ENCODE measurements around the gene CCDC167.

CCDC167 gene

DNA sequence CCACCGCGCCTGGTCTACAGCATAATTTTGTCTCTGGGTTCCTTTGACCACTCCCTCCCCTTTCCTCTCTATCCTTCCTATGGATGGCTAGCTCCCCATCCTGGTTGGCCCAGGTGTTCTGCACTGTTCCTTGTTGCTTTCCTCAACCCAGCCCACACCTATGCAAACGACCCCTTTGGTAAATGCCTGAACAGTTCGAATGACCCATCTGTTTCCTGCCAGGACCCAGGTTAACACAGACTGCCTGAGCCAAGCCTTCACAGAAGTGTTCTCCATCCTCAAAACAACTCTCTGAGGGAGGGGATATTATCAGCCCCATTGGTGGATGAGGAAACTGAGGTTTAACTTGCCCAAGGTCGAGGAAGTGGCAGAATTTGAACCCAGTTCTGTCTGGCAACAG is 44.8 kb upstream of the CCDC167 start:
- H3K4me1 Mint-ChIP-seq = peaks cover 14% of the 10 kb centered on the region
- TF ChIP-seq, protein P1, sequence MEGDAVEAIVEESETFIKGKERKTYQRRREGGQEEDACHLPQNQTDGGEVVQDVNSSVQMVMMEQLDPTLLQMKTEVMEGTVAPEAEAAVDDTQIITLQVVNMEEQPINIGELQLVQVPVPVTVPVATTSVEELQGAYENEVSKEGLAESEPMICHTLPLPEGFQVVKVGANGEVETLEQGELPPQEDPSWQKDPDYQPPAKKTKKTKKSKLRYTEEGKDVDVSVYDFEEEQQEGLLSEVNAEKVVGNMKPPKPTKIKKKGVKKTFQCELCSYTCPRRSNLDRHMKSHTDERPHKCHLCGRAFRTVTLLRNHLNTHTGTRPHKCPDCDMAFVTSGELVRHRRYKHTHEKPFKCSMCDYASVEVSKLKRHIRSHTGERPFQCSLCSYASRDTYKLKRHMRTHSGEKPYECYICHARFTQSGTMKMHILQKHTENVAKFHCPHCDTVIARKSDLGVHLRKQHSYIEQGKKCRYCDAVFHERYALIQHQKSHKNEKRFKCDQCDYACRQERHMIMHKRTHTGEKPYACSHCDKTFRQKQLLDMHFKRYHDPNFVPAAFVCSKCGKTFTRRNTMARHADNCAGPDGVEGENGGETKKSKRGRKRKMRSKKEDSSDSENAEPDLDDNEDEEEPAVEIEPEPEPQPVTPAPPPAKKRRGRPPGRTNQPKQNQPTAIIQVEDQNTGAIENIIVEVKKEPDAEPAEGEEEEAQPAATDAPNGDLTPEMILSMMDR (IDR thresholded peaks at IDR 0.05; ENCODE audit: unreplicated experiment in 3 of 3) = no peak
- peaks cover 47% of the 10 kb centered on the region for H3K27me3 Mint-ChIP-seq (ENCODE audit: low read depth)
- no peaks in the 10 kb centered on the region for H3K36me3 Mint-ChIP-seq (ENCODE audit: low read depth)
- H3K27ac Mint-ChIP-seq = no peak overlapping the region
- H3K4me3 Mint-ChIP-seq = no peak overlapping the region
- no peaks in the 10 kb centered on the region for H3K9me3 Mint-ChIP-seq

DNA sequence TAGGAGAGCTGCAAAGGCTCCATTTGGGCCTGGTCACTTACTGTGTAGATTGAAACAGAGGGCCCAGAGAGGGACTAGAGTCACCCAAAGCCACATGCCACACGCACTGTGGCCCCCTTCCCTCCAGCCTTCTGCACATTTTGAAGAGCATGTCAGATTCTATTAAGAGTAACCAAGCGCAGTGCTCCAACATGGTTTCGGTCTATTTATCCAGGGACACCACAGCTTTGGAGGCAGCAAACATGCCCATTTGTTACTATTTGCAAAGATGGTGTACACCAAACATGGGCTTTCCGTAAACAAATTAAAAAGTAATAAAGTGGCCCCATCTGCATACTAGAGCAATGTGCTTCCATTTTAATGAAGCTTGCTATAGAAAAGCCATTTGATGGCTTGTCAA is 43.7 kb upstream of the CCDC167 start:
- H3K9me3 Mint-ChIP-seq = no peaks in the 10 kb centered on the region
- no peak overlapping the region for H3K27ac Mint-ChIP-seq
- H3K4me3 Mint-ChIP-seq = no peak overlapping the region
- TF ChIP-seq, protein P1 (IDR thresholded peaks at IDR 0.05; ENCODE audit: unreplicated experiment in 3 of 3) = no peak
- peaks cover 55% of the 10 kb centered on the region for H3K27me3 Mint-ChIP-seq (ENCODE audit: low read depth)
- H3K4me1 Mint-ChIP-seq = peaks cover 24% of the 10 kb centered on the region
- H3K36me3 Mint-ChIP-seq (ENCODE audit: low read depth) = no peaks in the 10 kb centered on the region

DNA sequence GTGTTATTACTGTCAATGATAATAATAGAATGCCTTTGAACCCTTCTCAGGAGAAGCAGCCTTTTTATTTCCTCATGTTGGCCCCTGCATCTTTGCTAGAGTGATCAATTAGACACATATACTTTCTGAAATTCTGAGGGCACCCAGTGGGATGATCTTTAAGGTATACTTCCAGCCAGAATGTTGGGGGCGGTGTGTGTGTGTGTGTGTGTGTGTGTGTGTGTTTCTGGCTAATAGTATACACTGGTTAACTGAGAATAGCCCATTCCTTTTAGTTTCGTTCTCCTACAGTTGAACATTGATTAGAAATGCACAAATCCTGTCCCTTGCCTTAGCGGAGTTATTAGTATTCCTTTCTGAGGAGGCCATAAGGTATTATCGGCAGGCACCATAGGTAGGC is 41.7 kb upstream of the CCDC167 start:
- TF ChIP-seq, protein P1 (IDR thresholded peaks at IDR 0.05; ENCODE audit: unreplicated experiment in 3 of 3) = no peak
- H3K27me3 Mint-ChIP-seq (ENCODE audit: low read depth) = peaks cover 68% of the 10 kb centered on the region
- no peak overlapping the region for H3K27ac Mint-ChIP-seq

DNA sequence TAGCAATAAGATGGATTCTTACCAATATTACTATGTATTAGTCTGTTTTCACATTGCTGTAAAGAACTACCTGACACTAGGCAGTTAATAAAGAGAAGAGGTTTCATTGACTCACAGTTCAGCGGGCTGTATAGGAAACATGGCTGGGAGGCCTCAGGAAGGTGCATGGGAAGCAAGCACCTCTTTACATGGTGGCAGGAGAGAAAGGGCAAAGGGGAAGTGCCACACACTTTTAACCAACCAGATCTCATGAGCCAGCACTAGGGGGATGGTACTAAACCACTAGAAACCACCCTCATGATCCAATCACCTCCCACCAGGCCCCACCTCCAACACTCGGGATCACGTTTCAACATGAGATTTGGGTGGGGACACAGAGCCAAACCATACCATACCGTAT is 40.7 kb upstream of the CCDC167 start:
- peaks cover 73% of the 10 kb centered on the region for H3K27me3 Mint-ChIP-seq (ENCODE audit: low read depth)
- no peaks in the 10 kb centered on the region for H3K36me3 Mint-ChIP-seq (ENCODE audit: low read depth)
- H3K4me3 Mint-ChIP-seq = no peak overlapping the region
- TF ChIP-seq, protein P1 (IDR thresholded peaks at IDR 0.05; ENCODE audit: unreplicated experiment in 3 of 3) = no peak
- no peaks in the 10 kb centered on the region for H3K9me3 Mint-ChIP-seq
- no peak overlapping the region for H3K27ac Mint-ChIP-seq
- H3K4me1 Mint-ChIP-seq = peaks cover 38% of the 10 kb centered on the region

More for the DNA sequence above, 41.7 kb upstream of the CCDC167 start:
- Mint-ChIP-seq H3K9me3 (no peaks in the 10 kb centered on the region), H3K4me3 (no peak overlapping the region), H3K36me3 (ENCODE audit: low read depth) (no peaks in the 10 kb centered on the region), H3K4me1 (peaks cover 32% of the 10 kb centered on the region)

DNA sequence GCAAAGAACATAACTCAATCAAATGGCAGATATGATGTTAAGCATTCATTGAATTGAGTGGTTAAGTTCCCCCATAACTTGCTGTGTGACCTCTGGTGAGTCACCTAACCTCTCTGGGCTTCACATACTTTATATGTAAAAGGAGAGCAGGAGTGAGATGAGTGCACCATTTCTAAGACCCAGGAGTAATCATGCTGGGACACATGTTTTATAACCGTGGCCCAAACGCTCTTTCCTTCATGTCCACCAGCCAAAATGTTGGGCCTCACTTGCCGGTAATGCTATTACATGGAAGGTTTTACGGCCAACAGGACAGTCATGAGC is 40.3 kb upstream of the CCDC167 start:
- Mint-ChIP-seq H3K36me3 (ENCODE audit: low read depth) (no peaks in the 10 kb centered on the region), H3K27ac (no peak overlapping the region), H3K27me3 (ENCODE audit: low read depth) (peaks cover 73% of the 10 kb centered on the region), H3K4me3 (no peak overlapping the region), H3K4me1 (peaks cover 42% of the 10 kb centered on the region), H3K9me3 (no peaks in the 10 kb centered on the region)
- TF ChIP-seq, protein P1 (IDR thresholded peaks at IDR 0.05; ENCODE audit: unreplicated experiment in 3 of 3) = no peak

DNA sequence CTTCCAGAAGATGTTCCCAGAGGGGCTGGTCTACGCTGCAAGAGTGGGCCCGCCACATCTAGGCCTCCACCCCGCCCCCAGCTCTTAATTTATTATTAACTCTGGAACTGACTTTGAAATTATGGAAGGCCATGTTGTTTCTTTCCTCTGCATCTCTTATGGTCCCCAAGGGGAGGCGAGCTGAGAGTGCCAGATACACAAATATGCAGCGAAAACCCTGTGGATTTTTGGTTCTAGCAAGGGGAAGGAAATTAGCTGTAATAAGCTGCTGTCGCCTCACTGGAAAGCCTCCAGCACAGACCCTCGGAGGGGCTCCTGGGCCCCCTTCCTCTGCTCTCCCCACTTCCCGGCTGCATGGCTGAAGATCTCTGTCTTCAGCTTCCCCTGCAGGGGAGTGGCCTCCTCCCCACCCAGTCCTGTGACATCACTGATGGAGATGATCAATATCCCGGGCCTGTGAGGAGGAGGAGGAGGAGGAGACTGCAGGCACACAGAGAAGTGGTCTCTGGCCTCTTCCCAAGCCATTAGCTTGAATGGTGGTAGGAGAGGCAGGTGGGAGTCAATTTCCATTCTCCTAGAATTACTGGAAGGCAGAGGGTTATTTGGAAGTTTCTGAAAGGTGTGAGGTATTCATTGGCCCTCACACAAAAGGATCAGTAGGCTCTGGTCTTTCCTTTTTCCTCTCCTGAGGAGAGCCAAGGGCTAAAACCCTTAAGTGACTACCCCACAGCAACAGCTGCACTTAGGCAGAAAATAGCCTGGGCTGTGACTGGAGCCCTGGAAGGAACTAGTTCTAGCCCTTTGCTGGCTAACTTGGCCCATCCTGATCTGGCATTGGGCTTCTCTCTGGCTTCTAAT is 39.7 kb upstream of the CCDC167 start:
- TF ChIP-seq, protein P1 (IDR thresholded peaks at IDR 0.05; ENCODE audit: unreplicated experiment in 3 of 3) = no peak
- Mint-ChIP-seq H3K4me3 (peak overlapping the region in 1 of 3 experiments; percentile 11), H3K27me3 (ENCODE audit: low read depth) (peaks cover 76% of the 10 kb centered on the region), H3K36me3 (ENCODE audit: low read depth) (no peaks in the 10 kb centered on the region), H3K9me3 (no peaks in the 10 kb centered on the region), H3K4me1 (peaks cover 47% of the 10 kb centered on the region), H3K27ac (no peak overlapping the region)
